Vagina (tissue), 2 donors: ENCODE data around the gene SERPINH1.

Source experiments
- POLR2A ChIP-seq, 2 donors: fragments of 450-650 bp; IDR thresholded peaks; one replicate each; pipeline ENCODE4 v1.6.1; 2017; ENCODE audit warnings: antibody characterized with exemption in 2 of 2, mild to moderate bottlenecking in 2 of 2, moderate library complexity in 2 of 2
- TF ChIP-seq, protein P1 (sequence below), 3 experiments: fragments of 450-650 bp in 2 of 3; fragments of 200-600 bp in 1 of 3; sonication (generic) in 1 of 3; IDR thresholded peaks; one replicate each; pipeline ENCODE4 v1.5.1; 2017 to 2019; ENCODE audit warnings: antibody characterized with exemption in 3 of 3, mild to moderate bottlenecking in 2 of 3, moderate library complexity in 2 of 3

DNA sequence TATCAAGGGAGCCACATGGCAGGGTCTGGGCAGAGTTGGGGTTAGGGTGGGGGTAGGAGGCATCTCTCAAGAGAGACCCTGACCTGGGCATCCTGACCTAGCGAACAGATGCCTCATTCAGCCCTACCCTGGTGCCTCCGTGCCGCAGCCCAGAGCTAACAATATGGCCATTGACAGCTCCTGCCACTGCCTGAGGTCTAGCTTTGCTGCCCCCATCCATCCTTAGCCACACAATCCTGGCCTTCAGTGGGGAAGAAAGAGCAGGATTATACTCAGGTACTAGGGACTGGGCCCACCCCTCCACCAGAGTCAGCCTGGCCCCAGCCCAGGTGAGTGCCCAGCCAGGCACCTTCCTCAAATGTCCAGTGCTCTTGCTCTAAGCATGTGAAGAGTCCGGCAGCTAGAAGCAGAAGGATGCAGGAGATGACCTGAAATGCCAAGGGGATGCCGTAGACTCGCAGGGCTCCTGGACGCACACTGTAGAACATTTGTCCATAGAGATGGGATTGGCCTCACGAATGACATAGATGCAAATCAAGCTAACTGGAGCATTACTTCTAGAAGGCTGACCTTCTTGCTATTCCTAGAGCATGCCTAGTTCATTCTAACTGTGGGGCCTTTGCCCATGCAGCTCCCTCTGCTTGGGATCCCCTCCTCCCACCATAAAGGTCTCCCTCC, 13.3 kb upstream of the SERPINH1 start:
- TF ChIP-seq, protein P1, sequence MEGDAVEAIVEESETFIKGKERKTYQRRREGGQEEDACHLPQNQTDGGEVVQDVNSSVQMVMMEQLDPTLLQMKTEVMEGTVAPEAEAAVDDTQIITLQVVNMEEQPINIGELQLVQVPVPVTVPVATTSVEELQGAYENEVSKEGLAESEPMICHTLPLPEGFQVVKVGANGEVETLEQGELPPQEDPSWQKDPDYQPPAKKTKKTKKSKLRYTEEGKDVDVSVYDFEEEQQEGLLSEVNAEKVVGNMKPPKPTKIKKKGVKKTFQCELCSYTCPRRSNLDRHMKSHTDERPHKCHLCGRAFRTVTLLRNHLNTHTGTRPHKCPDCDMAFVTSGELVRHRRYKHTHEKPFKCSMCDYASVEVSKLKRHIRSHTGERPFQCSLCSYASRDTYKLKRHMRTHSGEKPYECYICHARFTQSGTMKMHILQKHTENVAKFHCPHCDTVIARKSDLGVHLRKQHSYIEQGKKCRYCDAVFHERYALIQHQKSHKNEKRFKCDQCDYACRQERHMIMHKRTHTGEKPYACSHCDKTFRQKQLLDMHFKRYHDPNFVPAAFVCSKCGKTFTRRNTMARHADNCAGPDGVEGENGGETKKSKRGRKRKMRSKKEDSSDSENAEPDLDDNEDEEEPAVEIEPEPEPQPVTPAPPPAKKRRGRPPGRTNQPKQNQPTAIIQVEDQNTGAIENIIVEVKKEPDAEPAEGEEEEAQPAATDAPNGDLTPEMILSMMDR (IDR thresholded peaks at IDR 0.05) = no peak
- TF ChIP-seq POLR2A (IDR thresholded peaks at IDR 0.05) = no peak
